HG03520 (cell line): ENCODE data around the gene FCHSD2.

Source experiments
- ATAC-seq: cut with Tn5 transposase; IDR thresholded peaks from one replicate; pipeline ENCODE4 v1.9.1; 2021; ENCODE audit warnings: mild to moderate bottlenecking, moderate library complexity; ENCODE audit not compliant: unreplicated experiment

FCHSD2 gene

GRCh38 chr11:73172992-73173656 lies 31.0 kb upstream of the FCHSD2 start:
- ATAC-seq, result no peak

GRCh38 chr11:73171436-73172161 lies 29.5 kb upstream of the FCHSD2 start:
- no peak for ATAC-seq

- ATAC-seq, result no peak
Observed at GRCh38 chr11:73170140-73170539, 28.0 kb upstream of the FCHSD2 start.

DNA sequence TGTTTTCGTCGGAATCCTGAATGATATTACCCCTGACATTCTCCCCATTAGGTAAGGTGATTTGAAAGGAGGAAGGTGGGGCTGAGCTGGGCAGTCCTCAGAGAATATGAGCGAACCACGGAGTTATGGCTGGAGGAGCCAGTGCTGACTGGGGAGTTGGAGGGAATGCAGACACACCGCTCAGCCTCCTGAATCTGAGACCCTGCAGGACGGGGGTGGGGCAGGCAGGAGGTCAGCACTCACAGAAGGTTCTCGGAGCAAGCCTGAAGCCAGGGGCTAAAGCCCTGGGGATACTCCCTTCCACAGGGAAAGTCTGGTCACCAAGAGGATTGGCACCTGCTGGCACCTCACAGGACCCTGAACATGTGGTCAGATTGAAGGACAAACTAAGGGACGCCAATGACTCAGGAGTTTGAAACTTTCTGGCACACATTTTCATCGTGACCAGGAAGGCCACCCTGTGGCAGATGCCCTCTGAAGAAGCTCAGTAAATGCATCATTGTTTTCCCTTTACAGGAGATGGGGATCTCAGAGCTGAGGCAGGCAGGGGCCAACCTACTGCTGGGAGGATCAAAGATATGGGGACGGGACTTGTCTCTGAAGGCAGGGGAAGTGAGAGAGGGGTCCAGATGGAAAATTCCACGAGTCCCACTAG lies 26.9 kb upstream of the FCHSD2 start:
- no peak for ATAC-seq

GRCh38 chr11:73167363-73167954 lies 25.3 kb upstream of the FCHSD2 start:
- no peak for ATAC-seq

DNA sequence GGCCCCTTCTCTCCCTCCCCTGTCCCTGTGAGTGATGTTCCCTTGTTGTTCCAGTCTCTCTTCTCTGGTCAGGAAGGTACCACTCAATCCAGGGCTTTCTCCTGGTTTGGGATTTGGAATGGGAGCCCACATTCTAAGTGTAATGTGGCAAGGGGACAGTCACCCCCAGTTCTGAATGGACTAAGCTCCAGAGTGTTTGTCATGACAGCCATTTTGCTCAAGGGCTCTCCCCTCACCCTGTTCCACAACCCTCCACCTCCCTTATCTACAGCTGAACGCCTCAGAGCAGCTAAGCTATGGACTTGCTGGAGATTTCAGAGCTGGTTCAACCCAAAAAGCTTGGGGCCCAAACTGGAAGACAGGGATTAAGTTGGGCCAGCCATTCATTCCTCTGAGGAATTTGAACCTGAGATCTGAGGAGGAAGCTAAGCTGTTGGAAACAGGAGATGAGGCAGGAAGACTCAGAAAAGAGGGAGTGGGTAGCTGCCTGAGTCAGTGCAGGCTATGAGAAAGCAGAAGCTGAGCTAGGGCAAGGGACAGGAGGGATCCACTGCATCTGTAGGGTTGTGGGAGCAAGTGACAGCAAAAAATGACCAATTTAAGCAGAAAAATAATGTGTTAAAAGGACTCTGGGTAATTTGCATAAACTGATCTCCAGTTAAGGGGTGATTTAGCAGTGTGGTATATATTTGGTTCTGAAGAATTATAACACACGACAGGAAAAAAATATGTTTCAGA lies 22.9 kb upstream of the FCHSD2 start:
- no peak for ATAC-seq

- no peak for ATAC-seq
Observed at GRCh38 chr11:73163638-73164174, 21.6 kb upstream of the FCHSD2 start.

GRCh38 chr11:73162196-73162740 lies 20.1 kb upstream of the FCHSD2 start:
- no peak for ATAC-seq

GRCh38 chr11:73160005-73160760 lies 18.1 kb upstream of the FCHSD2 start:
- no peak for ATAC-seq

GRCh38 chr11:73159297-73159696 lies 17.2 kb upstream of the FCHSD2 start:
- no peak for ATAC-seq

DNA sequence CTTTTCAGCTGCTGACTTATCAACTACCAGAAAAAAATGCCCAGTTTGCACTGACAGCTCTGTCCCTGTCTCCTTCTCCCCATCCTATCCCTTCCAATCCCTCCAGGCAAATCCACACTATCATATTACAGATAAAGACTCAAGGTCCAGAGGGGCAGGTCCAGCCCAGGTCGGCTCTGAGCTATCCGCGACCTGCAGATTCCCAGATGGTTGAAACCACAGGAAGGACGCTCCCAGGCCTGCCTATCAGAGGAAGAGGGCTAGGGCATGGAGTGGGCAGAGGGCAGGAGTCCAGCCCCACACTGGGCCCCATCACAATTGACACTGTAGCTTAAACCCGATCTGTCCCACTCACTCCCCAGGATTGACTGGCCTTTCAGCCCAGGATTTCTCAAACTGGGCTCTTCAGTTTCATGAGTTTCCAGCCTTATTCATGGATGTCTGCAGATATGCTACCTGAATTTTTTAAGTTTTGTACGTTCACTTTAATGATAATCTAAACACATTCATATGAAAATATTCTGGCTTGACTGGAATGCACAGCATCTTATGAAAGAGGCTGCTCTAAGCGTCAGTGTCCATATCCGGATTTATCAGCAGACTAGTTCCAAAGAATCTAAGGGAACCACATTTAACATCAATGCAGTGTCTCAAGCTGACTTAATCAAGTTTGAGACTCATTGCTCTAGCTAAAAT lies 16.4 kb upstream of the FCHSD2 start:
- no peak for ATAC-seq

DNA sequence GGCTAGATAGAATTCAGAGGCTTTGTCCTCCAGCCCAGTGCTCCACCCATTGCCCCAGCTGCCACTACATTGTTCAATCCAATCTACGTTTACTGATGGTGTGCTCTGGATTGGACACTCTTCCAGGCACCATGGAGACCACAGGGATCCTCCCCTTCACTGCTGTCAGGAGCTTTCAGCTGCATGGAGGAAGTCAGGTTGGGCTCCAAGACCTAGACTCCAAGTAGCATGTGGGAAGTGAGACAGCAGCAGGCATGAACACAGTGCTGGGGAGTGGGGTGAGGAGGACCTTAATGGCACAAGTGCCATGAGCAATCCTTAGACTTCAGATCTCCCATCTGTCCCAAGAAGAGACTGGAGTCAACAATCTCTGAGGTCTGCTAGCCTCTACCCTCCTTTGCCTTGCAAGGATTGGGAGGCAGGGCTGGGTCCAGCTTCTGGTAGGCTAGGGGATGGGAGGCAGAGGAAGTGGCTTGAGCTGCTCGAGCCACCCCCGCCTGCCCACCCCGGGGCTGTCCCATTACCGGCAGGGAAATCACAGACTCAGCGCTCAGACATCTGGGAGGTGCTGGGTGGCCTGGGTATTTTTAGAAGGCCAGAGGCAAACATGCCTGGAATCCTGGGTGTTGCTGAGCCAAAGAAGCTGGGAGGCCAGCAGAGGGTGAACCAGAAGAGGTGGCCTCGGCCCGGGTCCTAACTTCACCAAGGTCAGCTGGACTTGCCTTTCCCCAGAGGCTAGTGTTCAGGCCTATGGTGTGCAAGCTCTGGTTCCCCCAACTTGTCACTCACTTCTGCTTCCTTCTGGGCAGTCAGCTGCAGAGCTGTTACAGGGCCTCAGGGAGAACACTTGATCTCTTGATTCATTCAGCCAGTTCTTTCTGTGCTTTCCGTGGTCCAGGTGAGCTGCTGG lies 15.2 kb upstream of the FCHSD2 start:
- no peak for ATAC-seq

- no peak for ATAC-seq
Observed at GRCh38 chr11:73156686-73157085, 14.6 kb upstream of the FCHSD2 start.

DNA sequence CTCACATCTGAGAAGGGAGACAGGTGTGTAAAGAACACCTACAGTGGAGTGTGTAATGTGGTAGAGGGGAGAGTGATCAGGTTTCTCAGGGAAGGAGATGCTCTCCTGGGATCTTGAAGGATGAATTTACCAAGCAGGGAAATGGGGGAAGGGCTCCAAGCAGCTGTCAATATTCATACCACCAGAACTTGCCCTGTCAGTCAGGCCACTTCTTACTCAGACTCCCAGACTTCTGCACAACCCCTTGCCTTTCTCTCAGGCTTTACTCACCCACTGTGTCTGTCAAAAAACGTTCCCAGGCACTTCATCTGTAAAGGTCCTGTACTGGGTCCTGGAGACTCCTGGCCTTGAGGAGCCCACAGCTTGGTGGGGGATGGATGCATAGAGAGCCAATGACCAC lies 14.0 kb upstream of the FCHSD2 start:
- no peak for ATAC-seq

- no peak for ATAC-seq
Observed at GRCh38 chr11:73155102-73155501, 13.0 kb upstream of the FCHSD2 start.

DNA sequence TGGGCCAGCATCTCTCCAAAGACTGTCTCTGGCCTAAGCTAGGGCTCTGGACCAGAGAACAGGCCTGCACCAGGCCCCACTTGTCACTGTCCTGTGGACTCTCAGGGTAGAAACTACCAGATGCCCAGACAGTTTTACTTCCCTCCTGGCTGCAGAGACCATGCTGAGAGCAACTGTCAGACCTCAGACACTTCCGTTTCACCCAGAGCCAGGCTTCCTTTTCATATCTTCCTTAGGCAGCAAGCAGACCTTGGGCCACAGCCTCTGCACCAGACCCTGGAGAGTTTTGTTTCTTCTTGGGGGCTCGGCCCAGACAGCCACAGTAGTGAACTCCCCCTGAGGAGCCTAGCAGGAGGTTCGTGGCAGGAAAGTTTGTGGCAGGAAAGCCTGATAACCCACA lies 12.1 kb upstream of the FCHSD2 start:
- ATAC-seq, result peak; percentile 32

GRCh38 chr11:73152861-73153483 lies 10.9 kb upstream of the FCHSD2 start:
- ATAC-seq, result peak; percentile 77
